ENCODE data around the gene CPNE4.

DNA sequence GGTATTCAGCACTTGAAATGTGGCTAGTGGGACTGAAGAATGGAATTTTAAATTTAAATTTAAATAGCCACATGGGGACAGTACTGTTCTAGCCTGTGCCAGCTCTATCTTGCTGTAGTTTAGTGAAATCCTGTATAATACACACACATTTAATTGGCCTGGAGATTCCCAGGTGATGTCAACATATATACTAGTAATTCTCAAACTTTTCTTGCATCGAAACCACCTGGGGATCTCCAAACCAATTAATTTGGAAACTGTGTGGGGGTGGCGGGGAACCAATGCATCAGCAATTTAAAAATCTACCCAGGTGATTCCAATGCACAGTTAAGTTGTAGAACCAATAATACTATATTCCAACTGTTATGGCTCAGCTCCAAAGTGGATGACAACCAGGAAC is 303.1 kb downstream of the CPNE4 start:
- no peak for TF ChIP-seq POLR2A (IDR thresholded peaks at IDR 0.05; ENCODE audit: low read length)
- TF ChIP-seq GATA1 (IDR thresholded peaks at IDR 0.05; ENCODE audit: low read depth, low read length) = no peak

Data from erythroblast (primary cell).